ENCODE data around the gene TCEAL7. TPM values are rescaled to one million over a fixed set of nuclear protein-coding genes. Genes with fewer than 3 reads are reported as not detected.

Gene TCEAL7
- total and polyA plus RNA-seq, 2 donors (not counting 3 experiments of a cell fraction or from before 2014, with no cell fraction given): 4.2 to 10.5 TPM

DNA sequence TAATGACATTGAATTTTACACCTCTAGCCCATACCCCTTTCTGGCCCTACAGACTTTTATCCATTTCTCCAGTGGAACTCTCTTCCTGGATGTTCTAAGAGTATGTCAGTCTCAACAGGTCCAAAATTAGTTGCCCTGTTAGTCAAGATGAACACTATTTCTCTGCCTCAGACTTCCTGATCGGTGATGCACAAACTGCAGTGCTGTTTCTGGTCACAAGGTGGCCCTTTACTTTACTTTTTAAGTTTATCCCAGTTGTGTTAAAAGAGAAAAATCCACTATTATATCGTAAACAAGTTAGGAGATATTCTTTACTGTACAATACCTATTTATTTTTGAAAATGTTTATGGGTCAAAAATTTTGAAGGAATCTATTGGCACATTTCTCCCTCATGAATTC lies 13.1 kb downstream of the TCEAL7 start:
- Histone ChIP-seq H3K9me1 (replicated peaks; ENCODE audit: control insufficient read depth, extremely low read depth, insufficient read depth, low read length) (no peaks in the 10 kb centered on the region), H3K79me2 (ENCODE audit: control insufficient read depth, insufficient read depth, low read length) (no peaks in the 10 kb centered on the region), H3K36me3 (ENCODE audit: control insufficient read depth in 2 of 2, extremely low read depth in 1 of 2, insufficient read depth in 2 of 2, low read length in 2 of 2) (no peaks in the 10 kb centered on the region), H3K27me3 (ENCODE audit: control insufficient read depth in 2 of 2, insufficient read depth in 2 of 2, low read length in 2 of 2) (no peaks in the 10 kb centered on the region), H4K20me1 (replicated peaks; ENCODE audit: control insufficient read depth, extremely low read depth, insufficient read depth, low read length) (no peaks in the 10 kb centered on the region), H3K27ac (ENCODE audit: insufficient read depth, low read depth, low read length) (no peak overlapping the region), H3K9me3 (replicated peaks; ENCODE audit: control insufficient read depth, insufficient read depth, low read length) (no peaks in the 10 kb centered on the region), H3K4me1 (ENCODE audit: control insufficient read depth, extremely low read depth, insufficient read depth, low read length) (peaks cover 9% of the 10 kb centered on the region), H3K9ac (replicated peaks; ENCODE audit: extremely low read depth, insufficient read depth, low read length) (no peak overlapping the region), H3K4me2 (ENCODE audit: insufficient read depth, low read length) (no peak overlapping the region), H2AFZ (ENCODE audit: low read depth, low read length) (no peak overlapping the region), H3K4me3 (replicated peaks in 1 of 3; ENCODE audit: insufficient read depth in 1 of 3, low read depth in 1 of 3, low read length in 3 of 3) (no peak overlapping the region)
- CTCF ChIA-PET: interaction anchor here (0.7 to 7.0 kb wide), 9 partner anchors 12 to 147 kb away, joined by 3 to 129 read pairs (median 5); partner anchors contain the start of genes BEX3 and TCEAL9
- DNase-seq (ENCODE audit: low read depth, low spot score) (peak; percentile 64), FAIRE-seq (peak; percentile 86)
- POLR2A ChIA-PET: no interaction called here
- intact Hi-C loops (cut with micrococcal nuclease): loop anchor here (1.0 to 5.0 kb wide), 4 partner anchors 33 to 131 kb away; partner anchors contain the start of gene BEX3
- BruUV-seq (replicated peaks): no TSS peak
- TF ChIP-seq MAX (IDR thresholded peaks at IDR 0.05; ENCODE audit: insufficient read depth, insufficient read length) (no peak), POLR2AphosphoS5 (IDR thresholded peaks at IDR 0.05; ENCODE audit: insufficient read depth, low read depth, low read length) (no peak), CTCF (IDR thresholded peaks at IDR 0.05; ENCODE audit: extremely low read depth in 1 of 2, insufficient read depth in 1 of 2, low read depth in 1 of 2, low read length in 2 of 2) (peak; percentile 41 to 50), JUN (IDR thresholded peaks at IDR 0.05; ENCODE audit: borderline replicate concordance, insufficient read depth, insufficient read length, low read depth) (no peak)
- dilution Hi-C loops (cut with MboI; ENCODE audit: extremely low pct_ligation_motif_present, low sequenced_read_pairs): no loop called here

GRCh38 chrX:103344606-103345005 lies 14.6 kb downstream of the TCEAL7 start:
- Histone ChIP-seq H3K27me3 (ENCODE audit: control insufficient read depth in 2 of 2, insufficient read depth in 2 of 2, low read length in 2 of 2) (no peaks in the 10 kb centered on the region), H3K79me2 (ENCODE audit: control insufficient read depth, insufficient read depth, low read length) (no peaks in the 10 kb centered on the region), H3K9ac (replicated peaks; ENCODE audit: extremely low read depth, insufficient read depth, low read length) (no peak overlapping the region), H2AFZ (ENCODE audit: low read depth, low read length) (peak overlapping the region; percentile 54), H3K4me3 (replicated peaks in 1 of 3; ENCODE audit: insufficient read depth in 1 of 3, low read depth in 1 of 3, low read length in 3 of 3) (no peak overlapping the region), H3K27ac (ENCODE audit: insufficient read depth, low read depth, low read length) (no peak overlapping the region), H4K20me1 (replicated peaks; ENCODE audit: control insufficient read depth, extremely low read depth, insufficient read depth, low read length) (no peaks in the 10 kb centered on the region), H3K9me3 (replicated peaks; ENCODE audit: control insufficient read depth, insufficient read depth, low read length) (no peaks in the 10 kb centered on the region), H3K4me1 (ENCODE audit: control insufficient read depth, extremely low read depth, insufficient read depth, low read length) (peaks cover 9% of the 10 kb centered on the region), H3K4me2 (ENCODE audit: insufficient read depth, low read length) (no peak overlapping the region), H3K36me3 (ENCODE audit: control insufficient read depth in 2 of 2, extremely low read depth in 1 of 2, insufficient read depth in 2 of 2, low read length in 2 of 2) (no peaks in the 10 kb centered on the region), H3K9me1 (replicated peaks; ENCODE audit: control insufficient read depth, extremely low read depth, insufficient read depth, low read length) (no peaks in the 10 kb centered on the region)
- intact Hi-C loops (cut with micrococcal nuclease) (loop anchor here (5.0 kb wide), 1 partner anchor 132 kb away; no protein-coding TSS in a partner anchor), dilution Hi-C loops (cut with MboI; ENCODE audit: extremely low pct_ligation_motif_present, low sequenced_read_pairs) (no loop called here)
- CTCF ChIA-PET: no interaction called here
- peak; percentile 46 for FAIRE-seq
- no TSS peak for BruUV-seq (replicated peaks)
- POLR2A ChIA-PET: no interaction called here
- TF ChIP-seq POLR2A (IDR thresholded peaks at IDR 0.05; ENCODE audit: low read depth, low read length) (no peak), FOS (IDR thresholded peaks at IDR 0.05; ENCODE audit: borderline replicate concordance, insufficient read depth, low read length) (no peak), JUN (IDR thresholded peaks at IDR 0.05; ENCODE audit: borderline replicate concordance, insufficient read depth, insufficient read length, low read depth) (no peak)
- peak; percentile 61 for DNase-seq (ENCODE audit: low read depth, low spot score)
